Nephron (organoid): ENCODE results near the gene CAPN1.
"Not testable (repeated sequence)": the region's sequence is repeated elsewhere in the genome, so short reads cannot be mapped to it uniquely, and the experiment has no call there.

Experiments
- H3K27ac Mint-ChIP-seq, 3 experiments: 2 replicates each; pipeline ENCODE4 v1.8.0; 2020; ENCODE audit warnings: mixed read lengths in 3 of 3, mild to moderate bottlenecking in 2 of 3, moderate library complexity in 1 of 3
- H3K27me3 Mint-ChIP-seq: 2 replicates; pipeline ENCODE4 v1.8.0; 2021; ENCODE audit warnings: low read depth, mild to moderate bottlenecking, moderate library complexity, mixed read lengths
- H3K36me3 Mint-ChIP-seq: 2 replicates; pipeline ENCODE4 v1.8.0; 2020; ENCODE audit warnings: low read depth, mixed read lengths
- H3K4me1 Mint-ChIP-seq: 2 replicates; pipeline ENCODE4 v1.8.0; 2020; ENCODE audit warnings: mixed read lengths
- H3K4me3 Mint-ChIP-seq, 3 experiments: 2 replicates each; pipeline ENCODE4 v1.8.0; 2020; ENCODE audit warnings: mild to moderate bottlenecking in 3 of 3, mixed read lengths in 3 of 3, moderate library complexity in 2 of 3
- H3K9me3 Mint-ChIP-seq: 2 replicates; pipeline ENCODE4 v1.8.0; 2020; ENCODE audit warnings: mixed read lengths
- CTCF ChIP-seq, 3 experiments: fragments of 200-600 bp; sonication (generic); IDR thresholded peaks; one replicate each; pipeline ENCODE4 v1.5.0; 2021; ENCODE audit warnings: antibody characterized with exemption in 3 of 3; ENCODE audit not compliant: unreplicated experiment in 3 of 3

CAPN1 gene

GRCh38 chr11:65166893-65167292 lies 14.8 kb upstream of the CAPN1 start:
- Mint-ChIP-seq H3K27ac (no peak overlapping the region), H3K36me3 (no peaks in the 10 kb centered on the region), H3K4me1 (peaks cover 7% of the 10 kb centered on the region), H3K9me3 (no peaks in the 10 kb centered on the region), H3K27me3 (peaks cover 6% of the 10 kb centered on the region), H3K4me3 (no peak overlapping the region)
- TF ChIP-seq CTCF (IDR thresholded peaks at IDR 0.05; ENCODE audit: unreplicated experiment in 3 of 3) = no peak

- Mint-ChIP-seq H3K9me3 (no peaks in the 10 kb centered on the region), H3K27ac (no peak overlapping the region), H3K27me3 (peaks cover 6% of the 10 kb centered on the region), H3K36me3 (no peaks in the 10 kb centered on the region), H3K4me3 (no peak overlapping the region), H3K4me1 (peaks cover 7% of the 10 kb centered on the region)
- no peak for TF ChIP-seq CTCF (IDR thresholded peaks at IDR 0.05; ENCODE audit: unreplicated experiment in 3 of 3)
Measured at GRCh38 chr11:65167656-65168055, 14.1 kb upstream of the CAPN1 start.

- H3K27ac Mint-ChIP-seq = peak overlapping the region in 1 of 3 experiments; percentile 62
- H3K27me3 Mint-ChIP-seq = peaks cover 6% of the 10 kb centered on the region
- no peak overlapping the region for H3K4me3 Mint-ChIP-seq
- no peaks in the 10 kb centered on the region for H3K36me3 Mint-ChIP-seq
- no peaks in the 10 kb centered on the region for H3K9me3 Mint-ChIP-seq
- peaks cover 7% of the 10 kb centered on the region for H3K4me1 Mint-ChIP-seq
- TF ChIP-seq CTCF (IDR thresholded peaks at IDR 0.05; ENCODE audit: unreplicated experiment in 3 of 3) = no peak
Measured at GRCh38 chr11:65169164-65169641, 12.5 kb upstream of the CAPN1 start.

GRCh38 chr11:65170058-65170534 lies 11.6 kb upstream of the CAPN1 start, which contains the start of gene SPDYC:
Gene SPDYC, plus strand, starts transcription at chr11:65170233. Its CDS starts 1,125 bp downstream, at chr11:65171358.
- Mint-ChIP-seq H3K4me3 (no peak within 1 kb of the TSS), H3K27ac (peak within 1 kb of the TSS in 1 of 3 experiments; percentile 62), H3K9me3 (no peaks in the 10 kb centered on the region), H3K36me3 (no peaks in the 10 kb centered on the region), H3K4me1 (peaks cover 7% of the 10 kb centered on the region), H3K27me3 (peaks cover 6% of the 10 kb centered on the region)
- TF ChIP-seq CTCF (IDR thresholded peaks at IDR 0.05; ENCODE audit: unreplicated experiment in 3 of 3) = no peak

- no peak overlapping the region for H3K4me3 Mint-ChIP-seq
- TF ChIP-seq CTCF (IDR thresholded peaks at IDR 0.05; ENCODE audit: unreplicated experiment in 3 of 3) = no peak
- peaks cover 3% of the 10 kb centered on the region for H3K27me3 Mint-ChIP-seq
- H3K9me3 Mint-ChIP-seq = no peaks in the 10 kb centered on the region
- H3K27ac Mint-ChIP-seq = no peak overlapping the region
- H3K36me3 Mint-ChIP-seq = no peaks in the 10 kb centered on the region
- H3K4me1 Mint-ChIP-seq = peaks cover 7% of the 10 kb centered on the region
Measured at GRCh38 chr11:65172600-65172999, 9.1 kb upstream of the CAPN1 start.

- H3K9me3 Mint-ChIP-seq, H3K36me3 Mint-ChIP-seq, H3K27ac Mint-ChIP-seq, H3K4me1 Mint-ChIP-seq, H3K4me3 Mint-ChIP-seq: not testable (repeated sequence)
- H3K27me3 Mint-ChIP-seq = peaks cover 12% of the 10 kb centered on the region
Measured at GRCh38 chr11:65174571-65175010, 7.1 kb upstream of the CAPN1 start.
